HG03135 (cell line): Measurements from ENCODE around the gene HNRNPA2B1.
"Not testable (repeated sequence)": the region's sequence is repeated elsewhere in the genome, so short reads cannot be mapped to it uniquely, and the experiment has no call there.

Source experiments
- ATAC-seq: cut with Tn5 transposase; IDR thresholded peaks from one replicate; pipeline ENCODE4 v1.9.1; 2021; ENCODE audit warnings: mild to moderate bottlenecking, moderate library complexity; ENCODE audit not compliant: unreplicated experiment

HNRNPA2B1 gene

GRCh38 chr7:26198781-26199169, 1.8 kb downstream of the HNRNPA2B1 start:
- ATAC-seq = no peak

- no peak for ATAC-seq
Measured at GRCh38 chr7:26198133-26198780, 2.3 kb downstream of the HNRNPA2B1 start.

- ATAC-seq = no peak
Measured at GRCh38 chr7:26197153-26198115, 3.1 kb downstream of the HNRNPA2B1 start.

GRCh38 chr7:26195867-26196657, 4.5 kb downstream of the HNRNPA2B1 start:
- no peak for ATAC-seq

GRCh38 chr7:26195182-26195581, 5.4 kb downstream of the HNRNPA2B1 start:
- ATAC-seq = no peak

GRCh38 chr7:26194764-26195163, 5.8 kb downstream of the HNRNPA2B1 start:
- not testable (repeated sequence) for ATAC-seq

GRCh38 chr7:26193432-26194207, 6.9 kb downstream of the HNRNPA2B1 start:
- no peak for ATAC-seq

- no peak for ATAC-seq
Measured at GRCh38 chr7:26192485-26193087, 8.0 kb downstream of the HNRNPA2B1 start.

GRCh38 chr7:26191974-26192479, 8.5 kb downstream of the HNRNPA2B1 start:
- ATAC-seq = no peak

- no peak for ATAC-seq
Measured at GRCh38 chr7:26191233-26191973, 9.1 kb downstream of the HNRNPA2B1 start.

- ATAC-seq = no peak
Measured at GRCh38 chr7:26190417-26190869, 10.1 kb downstream of the HNRNPA2B1 start.

GRCh38 chr7:26189697-26190096, 10.8 kb downstream of the HNRNPA2B1 start:
- ATAC-seq = no peak

- no peak for ATAC-seq
Measured at GRCh38 chr7:26188957-26189541, 11.5 kb downstream of the HNRNPA2B1 start.

- no peak for ATAC-seq
Measured at GRCh38 chr7:26188206-26188956, 12.2 kb downstream of the HNRNPA2B1 start.

GRCh38 chr7:26187380-26188205, 13.0 kb downstream of the HNRNPA2B1 start:
- no peak for ATAC-seq

- no peak for ATAC-seq
Measured at GRCh38 chr7:26186364-26187311, 13.9 kb downstream of the HNRNPA2B1 start.
